ENCODE data around the gene DNLZ.

Gene DNLZ

DNA sequence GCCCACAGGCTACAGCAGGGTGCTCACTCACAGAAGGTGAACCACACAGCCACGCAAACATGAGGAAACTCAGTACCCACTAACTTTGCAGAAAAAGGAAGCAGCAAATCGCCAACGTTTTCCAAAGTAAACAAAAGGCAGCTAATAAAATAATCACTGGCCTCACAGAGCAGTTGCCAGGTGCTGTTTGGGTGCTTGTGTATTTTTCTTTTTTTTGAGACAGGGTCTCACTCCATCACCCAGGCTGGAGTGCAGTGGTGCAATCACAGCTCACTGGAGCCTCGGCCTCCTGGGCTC lies 32.6 kb upstream of the DNLZ start:
- DNase-seq (ENCODE audit: low spot score): no peak

DNA sequence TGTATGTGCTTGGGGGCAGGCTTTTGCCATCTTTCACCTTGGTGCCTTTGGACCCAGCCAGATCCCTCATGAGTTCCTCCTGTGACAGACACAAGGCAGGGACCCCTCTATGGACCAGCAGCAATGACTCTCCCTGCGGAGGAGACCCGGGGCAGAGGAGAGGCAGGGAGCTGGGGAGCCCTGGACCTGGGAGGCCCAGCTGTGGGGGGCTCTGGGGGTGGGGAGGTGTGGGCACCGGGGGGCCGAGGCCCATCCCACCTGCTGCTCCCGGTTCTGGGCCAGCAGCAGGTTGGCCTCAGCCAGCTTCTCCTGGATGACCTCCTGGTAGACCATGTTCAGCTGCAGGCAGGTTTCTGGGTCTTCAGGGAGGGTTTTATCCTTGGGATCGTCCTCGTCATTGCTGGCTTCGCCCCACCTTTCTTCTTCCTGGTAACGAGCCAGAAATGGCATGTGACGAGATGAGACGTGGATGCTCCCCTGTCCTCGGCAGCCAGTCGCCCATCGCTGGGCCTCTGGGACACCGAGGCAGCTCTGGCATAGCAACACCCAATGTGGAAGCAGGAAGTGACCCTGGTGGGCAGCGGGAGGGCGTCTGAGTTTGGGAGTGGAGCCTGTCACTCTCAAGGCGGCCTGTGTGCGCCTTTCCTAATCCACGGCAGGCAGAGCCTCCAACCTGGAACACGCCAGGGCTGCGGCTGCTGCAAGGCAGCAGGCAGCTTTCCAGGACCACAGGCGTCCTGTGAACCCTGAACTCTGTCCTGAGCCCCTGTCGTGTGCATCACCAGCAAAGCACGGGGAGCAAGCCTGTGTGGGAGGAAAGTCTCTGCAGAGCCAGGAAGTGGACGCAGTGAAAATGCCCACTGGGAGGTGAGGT lies 32.0 kb upstream of the DNLZ start:
- DNase-seq (ENCODE audit: low spot score): no peak

DNA sequence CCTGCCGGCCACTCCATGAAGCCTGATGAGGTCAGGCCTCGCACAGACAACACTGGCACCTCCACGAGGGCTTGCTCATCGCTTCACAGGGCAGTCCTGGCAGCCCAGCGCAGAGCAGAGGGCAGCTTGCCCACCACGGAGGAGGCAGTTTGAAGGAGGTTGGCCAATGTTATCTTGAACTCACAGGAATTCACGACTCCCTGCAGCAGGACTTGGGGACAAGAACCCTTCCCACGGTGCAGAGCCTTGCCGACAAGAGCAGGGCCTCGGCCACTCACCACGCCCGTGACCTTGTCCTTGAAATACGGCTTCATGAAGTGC lies 31.4 kb upstream of the DNLZ start:
- no peak for DNase-seq (ENCODE audit: low spot score)

DNA sequence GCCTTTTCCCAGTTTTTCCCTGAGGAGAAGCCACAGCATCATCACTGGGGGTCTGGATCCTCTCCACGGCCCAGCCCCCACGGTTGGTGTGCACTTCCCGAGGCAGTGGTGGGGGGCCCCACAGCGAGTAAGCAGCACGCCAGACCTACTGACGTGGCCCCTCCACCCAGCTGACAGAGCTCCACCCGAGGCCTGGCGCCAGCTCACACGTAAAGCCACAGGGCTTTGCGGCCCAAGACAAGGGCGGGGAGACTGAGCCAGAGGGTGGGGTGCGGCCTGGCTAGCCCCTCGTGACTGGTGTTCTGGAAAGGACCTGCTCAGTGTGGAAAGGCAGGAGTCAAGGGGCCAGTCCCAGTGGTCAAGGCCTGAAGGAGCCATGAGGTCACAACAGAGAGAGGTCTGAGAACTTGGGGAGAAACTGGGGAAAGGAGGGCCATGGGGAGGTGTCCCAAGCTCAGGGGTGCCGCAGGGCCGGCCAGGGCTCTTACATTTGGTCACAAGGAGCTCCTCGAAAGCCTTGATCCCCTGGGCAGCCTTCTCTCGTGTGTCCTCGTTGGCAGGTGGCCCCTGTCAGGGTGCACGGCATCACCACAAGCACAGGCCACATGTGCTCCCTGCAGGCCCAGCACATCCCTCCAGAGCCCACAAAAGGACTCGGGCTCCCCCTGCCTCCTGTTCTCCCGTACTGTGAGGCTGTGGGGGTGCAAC lies 30.9 kb upstream of the DNLZ start:
- DNase-seq (ENCODE audit: low spot score): no peak

DNA sequence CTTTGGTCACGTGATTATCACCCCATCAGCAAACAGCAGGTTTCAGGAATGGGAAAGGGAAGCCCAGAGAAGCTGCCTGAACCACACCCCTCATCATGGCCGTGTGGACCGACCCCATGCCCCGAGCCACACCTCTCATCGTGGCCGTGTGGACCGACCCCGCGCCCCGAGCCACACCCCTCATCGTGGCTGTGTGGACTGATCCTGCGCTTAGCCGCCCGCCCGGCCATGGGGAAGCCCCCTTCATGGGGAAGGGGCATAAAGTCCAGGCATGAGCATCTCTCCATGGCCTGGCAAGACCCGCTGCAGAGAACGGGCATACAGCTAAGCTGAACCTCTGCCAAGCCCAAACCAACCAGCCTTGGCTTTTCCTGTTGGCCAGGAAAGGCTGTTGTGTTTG lies 30.0 kb upstream of the DNLZ start:
- no peak for DNase-seq (ENCODE audit: low spot score)

DNA sequence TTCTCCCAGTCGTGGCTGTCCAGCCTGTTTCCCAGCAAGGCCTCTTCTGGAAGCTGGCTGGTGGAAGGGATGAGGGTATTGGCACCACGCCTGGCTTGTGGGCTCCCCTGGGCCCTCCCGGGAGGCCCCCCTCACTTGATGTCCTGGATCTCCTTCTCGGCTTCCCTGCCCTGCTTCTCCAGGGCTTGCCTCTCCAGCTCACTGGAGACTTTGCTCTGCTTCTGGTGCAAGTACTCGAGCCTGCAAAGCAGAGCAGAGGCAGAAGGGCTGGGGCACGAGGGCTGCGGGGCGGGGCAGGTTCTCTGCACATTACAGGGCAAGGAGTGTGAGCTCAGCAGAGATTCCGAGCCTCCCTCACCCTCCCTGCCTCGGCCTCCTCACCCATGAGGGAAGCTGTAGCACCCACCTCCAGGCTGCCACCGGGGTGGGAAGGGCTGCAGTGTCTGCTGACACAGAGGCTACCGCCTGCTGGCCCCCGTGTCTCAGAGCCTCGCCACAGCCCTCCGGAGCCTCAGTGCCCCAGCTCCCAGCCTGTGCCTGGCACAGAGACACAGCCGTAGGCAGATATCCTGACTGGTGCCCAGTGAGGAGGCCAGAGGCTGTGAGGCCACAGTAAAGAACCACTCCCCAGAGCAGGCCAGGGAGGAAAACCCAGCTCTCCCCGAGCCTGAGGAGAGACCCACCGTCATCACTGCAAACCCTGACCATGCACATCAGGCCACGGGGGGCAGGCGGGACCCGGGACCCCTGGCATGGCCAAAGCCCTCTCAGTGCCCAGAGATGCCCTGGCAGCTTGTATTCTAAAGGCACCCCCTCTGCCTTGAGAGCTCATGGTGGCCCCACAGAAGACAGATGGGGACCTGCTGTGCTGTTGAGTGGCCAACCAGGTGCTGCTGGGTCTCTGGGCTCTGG lies 29.2 kb upstream of the DNLZ start:
- DNase-seq (ENCODE audit: low spot score): no peak

DNA sequence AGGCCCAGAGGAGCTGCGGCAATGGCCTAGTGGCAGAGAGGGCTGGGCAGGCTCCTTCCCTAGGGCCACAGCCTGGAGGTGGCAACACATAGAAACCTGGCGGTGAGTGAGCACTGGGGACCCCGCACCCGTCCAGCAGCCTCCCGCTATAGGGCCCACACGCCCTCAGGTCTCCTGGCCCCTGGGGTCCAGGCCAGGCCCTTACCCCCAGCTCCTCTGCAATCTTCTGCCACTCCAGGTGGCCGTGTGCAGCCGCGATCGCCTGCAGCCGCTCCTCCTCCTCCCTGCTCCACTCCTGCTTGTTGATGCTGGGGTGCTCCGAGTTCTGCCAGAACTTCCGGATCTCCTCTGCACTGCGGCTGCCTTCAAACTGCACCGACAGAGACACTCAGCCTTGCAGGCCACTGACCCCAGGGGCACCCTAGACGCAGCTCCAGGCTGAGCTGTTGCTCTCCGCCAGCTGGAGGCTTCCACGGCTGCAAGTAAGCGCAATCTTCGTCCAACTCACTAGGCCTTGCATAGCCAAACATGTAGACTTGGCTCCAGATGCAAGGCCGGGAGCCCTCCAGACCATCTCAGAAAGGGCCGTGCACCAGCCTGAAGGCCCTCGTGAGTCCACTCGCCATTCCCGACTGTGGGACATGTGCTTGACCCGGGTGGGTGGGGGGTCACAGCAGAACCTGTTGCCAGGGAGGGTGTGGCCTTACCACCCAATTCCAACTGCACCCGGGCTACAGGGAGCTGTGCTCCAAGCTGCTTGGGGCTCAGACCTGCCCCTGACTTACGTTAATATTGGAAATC lies 28.4 kb upstream of the DNLZ start:
- DNase-seq (ENCODE audit: low spot score): no peak

DNA sequence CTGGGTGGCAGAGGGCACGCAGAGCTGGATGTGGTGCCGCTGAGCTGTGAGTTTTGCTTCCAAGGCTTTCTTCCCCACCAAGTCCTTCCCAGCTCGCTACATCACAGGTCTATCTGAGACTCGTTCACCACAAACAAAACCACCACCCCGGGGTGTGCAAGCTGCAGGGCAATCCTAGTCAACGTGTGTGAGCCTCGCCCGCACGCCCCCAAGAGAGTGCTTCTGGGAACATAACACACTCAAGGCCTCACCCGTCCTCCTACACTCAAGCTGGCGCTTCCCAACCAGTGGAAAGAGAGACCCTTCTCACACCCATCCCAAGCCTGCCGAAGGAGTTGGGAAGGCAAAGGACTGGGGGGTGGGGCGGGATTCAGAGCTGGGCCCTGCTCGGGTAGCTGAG lies 25.9 kb upstream of the DNLZ start:
- no peak for DNase-seq (ENCODE audit: low spot score)

DNA sequence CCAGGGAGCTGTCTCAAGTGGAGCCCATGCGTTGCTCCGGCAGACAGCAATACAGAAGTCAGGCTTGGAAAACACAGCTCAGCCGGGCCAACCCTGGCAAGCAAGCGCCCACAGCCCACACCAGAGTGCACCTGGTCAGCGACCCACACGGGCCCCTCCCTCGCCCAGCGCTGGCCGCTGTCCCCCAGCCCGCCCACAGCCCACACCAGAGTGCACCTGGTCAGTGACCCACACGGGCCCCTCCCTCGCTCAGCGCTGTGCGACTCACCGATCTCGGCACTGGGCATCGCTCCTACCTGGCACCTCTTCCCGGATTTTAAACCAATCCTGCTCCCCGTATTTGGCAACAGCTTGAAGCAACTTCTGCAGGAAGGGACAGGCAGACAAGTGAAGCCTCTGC lies 23.7 kb upstream of the DNLZ start:
- DNase-seq (ENCODE audit: low spot score): no peak

DNA sequence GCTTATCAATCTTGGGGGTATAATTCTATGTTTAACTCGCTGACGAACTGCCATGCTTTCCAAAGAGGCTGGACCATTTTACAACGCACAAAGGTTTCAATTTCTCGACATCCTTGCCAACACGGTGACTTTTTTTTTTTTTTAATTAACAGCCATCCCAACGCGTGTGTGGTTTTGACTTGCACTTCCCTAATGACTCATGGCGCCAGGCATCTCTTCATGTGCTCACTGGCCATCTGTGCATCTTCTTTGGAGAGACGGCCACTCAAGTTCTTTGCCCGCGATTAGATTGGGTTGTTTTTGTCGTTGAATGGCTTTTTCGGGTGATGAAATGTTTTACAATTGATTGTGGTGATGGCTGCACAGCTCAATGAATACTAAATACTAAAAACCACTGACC lies 22.5 kb upstream of the DNLZ start:
- no peak for DNase-seq (ENCODE audit: low spot score)

DNA sequence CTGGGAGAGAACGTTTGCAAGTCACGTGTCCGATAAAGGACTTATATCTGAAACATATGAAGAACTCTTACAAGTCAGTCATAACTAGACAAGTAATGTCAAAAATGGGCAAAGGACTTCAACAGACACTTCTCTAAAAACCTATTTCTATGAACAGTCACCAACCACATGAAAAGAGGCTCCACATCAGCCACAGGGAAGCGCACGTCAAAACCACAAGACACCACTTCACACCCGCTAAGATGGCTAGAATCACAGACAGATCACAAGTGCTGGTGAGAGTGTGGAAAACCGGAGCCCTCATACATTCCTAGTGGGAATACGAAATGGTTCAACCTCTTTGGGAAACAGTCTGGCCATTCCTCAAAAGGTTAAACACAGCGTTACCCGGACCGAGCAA lies 21.5 kb upstream of the DNLZ start:
- no peak for DNase-seq (ENCODE audit: low spot score)

DNA sequence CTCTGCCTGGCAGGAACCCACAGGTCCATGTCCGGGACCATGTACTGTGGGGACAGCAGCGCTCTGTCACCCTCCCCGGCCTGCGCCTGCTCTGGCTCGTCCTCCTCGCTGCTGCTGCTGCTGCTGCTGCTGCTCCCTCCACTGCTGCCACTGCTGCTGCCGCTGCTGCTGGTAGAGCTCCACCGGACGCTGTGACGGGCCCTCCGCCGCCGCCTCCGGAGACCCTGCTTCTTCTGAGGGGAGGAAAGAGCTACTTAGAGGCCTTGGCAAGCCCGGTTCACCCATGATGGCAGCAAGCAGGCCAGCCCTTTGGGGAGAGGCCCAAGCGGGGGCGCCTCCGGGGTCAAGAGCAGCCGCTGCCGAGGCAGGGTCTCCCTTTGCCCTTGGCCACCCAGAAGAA lies 19.9 kb upstream of the DNLZ start:
- no peak for DNase-seq (ENCODE audit: low spot score)

DNA sequence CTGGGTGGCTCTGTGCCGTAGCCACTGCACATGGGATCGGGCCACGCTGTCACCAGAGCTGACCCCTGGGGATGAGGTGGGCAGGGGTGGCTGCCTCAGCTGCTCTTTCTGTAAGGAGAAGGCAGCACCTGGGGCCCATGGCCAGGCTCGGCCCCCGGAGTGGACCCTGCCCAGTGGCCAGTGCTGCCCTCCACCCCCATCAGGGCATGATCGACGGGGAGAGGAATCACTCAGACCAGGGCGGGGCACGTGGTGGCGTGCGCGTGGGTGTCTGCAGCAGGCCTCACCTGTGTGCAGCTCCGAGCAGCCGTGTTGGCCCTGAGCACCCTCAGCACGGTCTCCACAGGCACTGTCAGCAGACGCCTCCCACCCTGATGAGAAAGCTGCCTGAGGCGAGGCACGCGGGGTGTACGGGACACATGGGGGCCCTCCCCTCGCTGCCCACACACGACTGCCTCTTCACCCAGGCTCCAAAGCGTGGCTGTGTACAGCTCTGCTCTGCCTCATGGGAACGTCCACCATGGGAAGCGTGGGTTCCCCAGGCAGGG lies 18.5 kb upstream of the DNLZ start:
- DNase-seq (ENCODE audit: low spot score): no peak

DNA sequence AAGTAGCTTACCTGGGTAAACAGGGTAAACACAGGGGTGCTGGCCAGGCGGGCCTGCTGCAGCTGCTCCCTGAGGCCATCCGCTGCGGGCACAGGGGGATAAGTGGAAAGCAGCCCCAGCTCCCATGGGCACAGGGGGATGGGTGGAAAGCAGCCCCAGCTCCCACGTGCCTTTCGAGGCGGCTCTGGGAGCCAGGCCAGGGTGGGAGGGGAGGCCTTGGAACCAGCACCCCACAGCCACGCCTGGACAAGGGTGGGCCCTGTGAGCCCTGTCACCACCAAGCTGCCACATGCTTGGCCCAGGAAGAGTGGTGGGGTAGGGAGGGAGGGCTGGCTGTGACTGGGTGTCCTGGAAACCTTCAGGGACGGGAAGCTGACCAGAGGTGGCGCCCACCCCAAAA lies 17.8 kb upstream of the DNLZ start:
- no peak for DNase-seq (ENCODE audit: low spot score)

DNA sequence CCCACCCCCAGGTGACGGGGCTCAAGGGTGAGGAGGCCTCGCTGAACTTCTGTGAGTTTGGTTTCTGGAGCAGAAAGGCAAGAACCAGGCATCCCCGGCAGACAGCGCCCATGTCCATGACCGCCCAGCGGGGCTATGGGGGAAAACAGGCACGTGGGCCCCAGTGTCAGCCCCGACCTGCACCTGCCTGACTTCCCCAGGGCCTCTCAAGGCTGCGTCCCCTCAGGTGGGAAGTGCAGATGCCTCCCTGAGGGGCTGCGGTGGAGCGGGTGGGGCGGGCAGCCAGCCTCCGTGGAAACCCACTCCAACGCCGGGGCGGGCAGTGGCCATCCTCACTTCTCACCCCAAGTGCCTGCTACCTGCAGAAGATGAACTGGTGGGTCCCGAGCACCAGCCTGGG lies 16.8 kb upstream of the DNLZ start:
- no peak for DNase-seq (ENCODE audit: low spot score)

DNA sequence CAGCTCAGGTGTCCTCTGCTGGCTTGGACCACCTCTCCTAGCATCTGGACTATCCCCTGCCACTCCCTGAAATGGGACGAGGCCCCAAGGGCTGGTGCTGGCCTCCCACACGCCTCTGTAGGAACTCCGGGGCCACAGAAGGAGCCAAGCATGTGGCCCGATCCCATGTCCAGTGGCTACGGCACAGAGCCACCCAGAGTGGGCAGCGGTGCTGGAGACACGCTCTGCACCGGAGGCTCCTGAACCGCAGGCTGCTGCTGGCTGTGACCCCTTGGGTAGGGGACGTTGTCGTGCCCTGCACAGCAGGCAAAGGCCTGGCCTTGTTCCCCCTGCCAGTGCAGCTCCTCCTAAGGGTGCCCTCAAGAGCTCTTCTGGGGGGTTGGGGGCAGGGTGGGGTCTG lies 16.3 kb upstream of the DNLZ start:
- no peak for DNase-seq (ENCODE audit: low spot score)

DNA sequence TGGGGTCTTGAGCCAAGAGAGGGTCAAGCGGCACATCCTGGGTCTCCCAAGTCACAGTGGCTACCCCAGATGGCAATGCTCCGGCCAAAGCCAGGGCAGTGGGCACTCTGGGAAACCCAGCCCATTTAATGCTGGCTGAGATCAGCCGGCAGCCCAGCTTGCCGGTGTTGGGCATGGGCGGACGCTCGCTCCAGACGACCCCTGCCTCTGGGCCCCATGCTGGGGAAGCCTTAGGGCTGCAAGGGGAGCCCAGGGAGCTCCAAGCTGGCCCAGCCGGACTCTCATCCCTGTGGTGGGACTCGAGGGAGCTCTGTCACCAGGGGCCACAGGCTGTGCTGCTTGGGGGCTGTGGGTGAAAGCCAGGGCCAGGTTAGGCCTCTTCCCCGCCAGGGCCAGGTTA lies 15.9 kb upstream of the DNLZ start:
- no peak for DNase-seq (ENCODE audit: low spot score)

DNA sequence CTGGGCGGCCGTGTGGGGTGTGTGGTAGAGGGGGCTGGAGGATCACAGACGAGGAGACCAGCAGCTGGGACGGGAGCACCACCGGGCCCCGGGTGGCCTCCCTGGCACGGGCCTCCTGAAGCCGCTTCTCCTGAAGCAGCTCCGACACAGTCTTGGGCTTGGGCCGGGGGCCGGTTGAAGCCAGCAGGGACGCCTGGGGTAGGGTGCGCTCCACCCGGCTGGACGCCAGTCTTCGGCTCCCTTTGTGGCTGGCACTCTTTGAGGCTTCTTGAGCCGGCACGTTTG lies 15.4 kb upstream of the DNLZ start:
- no peak for DNase-seq (ENCODE audit: low spot score)

DNA sequence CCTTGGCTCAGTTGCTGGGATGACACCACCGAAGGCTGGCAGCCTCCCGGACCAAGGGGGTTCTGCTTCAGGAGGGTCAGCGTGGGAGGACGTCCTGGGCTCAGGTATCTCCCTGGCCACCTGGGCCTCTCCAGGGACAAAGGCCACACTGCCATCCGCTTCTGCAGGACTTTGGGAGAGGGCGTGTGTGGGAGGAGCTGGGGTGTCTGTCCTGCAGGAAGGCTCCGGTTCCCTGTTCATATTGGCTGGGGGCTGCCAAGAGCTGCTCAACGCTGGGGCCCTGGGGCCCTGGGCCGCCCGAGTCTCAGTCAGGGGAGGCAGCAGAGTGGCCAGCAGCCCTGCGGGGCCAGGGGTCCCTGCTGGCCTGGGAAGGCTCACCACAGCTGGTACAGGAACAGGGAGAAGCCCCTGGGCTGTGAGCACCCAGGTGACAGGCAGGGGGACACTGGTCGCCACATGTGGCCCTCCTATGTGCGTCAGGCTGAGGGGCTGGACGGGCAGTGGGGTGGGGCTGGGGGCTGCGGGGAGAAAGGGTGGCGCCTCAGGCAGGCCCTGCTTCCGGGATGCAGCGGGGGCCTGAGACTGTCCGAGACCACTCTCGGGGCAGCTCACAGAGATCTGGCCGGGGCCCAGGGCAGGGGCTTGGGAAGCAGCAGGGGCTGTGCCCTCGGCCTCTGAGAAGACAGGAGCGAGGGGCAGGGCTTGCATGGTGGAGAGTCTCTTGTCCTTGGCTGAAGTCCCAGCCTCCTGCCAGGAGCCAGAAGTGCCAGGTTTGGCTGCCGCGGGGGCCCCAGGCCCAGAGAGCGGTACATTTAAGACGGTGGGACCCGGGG lies 14.8 kb upstream of the DNLZ start:
- no peak for DNase-seq (ENCODE audit: low spot score)

DNA sequence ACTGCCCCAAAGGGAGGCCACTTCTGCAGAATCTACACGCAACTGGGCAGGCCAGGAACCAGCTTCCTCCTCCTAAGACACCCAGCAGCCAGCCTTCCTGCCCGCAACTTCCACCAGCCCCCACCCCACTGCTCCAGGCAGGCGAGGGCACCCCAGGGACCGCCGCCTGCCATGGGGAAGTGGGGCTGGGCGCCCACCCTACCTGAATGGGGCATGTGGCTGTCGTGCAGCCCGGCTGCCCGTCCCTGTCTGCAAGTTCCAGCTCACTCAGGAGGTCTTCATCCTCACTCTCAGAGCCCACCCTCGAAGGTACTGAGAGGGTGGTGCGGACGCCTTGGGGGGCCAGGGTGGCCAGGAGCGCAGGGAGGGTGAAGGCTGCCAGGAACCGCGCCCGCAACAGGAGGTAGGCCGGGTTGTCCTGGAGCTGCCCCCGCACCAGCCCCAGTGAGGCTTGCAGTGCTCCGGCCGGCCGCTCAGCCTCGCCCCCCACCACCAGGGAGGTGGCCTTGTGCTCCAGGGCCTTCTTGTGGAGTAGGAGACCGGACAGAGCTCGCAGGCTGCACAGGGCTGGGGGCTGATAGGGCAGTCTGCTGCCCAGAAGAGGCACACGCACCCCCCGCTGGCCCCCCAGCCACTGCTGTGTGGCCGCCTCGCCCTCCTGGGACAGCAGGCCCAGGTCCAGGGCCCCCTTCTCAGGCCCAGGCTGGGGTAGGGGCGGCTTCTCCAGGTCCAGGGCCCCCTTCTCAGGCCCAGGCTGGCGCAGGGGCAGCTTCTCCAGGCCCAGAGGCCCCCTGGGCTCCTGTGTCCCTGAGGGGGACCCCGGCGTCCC lies 14.0 kb upstream of the DNLZ start:
- no peak for DNase-seq (ENCODE audit: low spot score)

Data from COLO829 (cell line).